GM19351 (cell line): ENCODE data around the gene CD28.
"Not testable (repeated sequence)": the region's sequence is repeated elsewhere in the genome, so short reads cannot be mapped to it uniquely, and the experiment has no call there.

Source experiments
- ATAC-seq: cut with Tn5 transposase; IDR thresholded peaks from one replicate; pipeline ENCODE4 v1.9.1; 2021; ENCODE audit warnings: mild to moderate bottlenecking, moderate library complexity; ENCODE audit not compliant: unreplicated experiment

Gene CD28

DNA sequence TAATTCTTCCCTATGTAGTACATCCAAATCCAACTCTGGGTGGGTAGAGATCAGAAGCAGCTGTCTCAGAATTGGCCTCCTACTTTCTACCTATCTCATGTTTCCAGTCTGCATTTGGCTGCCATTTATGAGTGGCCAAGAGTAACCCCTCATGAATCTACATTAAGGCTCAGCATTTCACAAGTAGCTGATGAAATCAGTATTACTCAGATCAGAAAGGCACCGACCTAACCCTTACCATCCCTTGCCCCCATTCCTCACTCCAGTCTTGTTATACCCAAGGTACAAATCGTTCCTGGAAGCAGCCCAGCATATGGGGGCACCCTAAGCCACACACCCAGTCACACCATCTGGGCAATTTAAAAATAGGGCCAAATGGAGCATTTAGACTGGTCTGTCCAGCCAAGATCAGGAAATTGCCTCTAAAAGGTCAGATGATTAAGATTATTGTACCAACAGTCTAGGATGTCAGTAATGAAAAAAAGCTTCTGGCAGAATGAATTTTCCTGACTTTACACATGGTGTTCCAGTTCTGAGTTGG is 37.1 kb downstream of the CD28 start:
- no peak for ATAC-seq

DNA sequence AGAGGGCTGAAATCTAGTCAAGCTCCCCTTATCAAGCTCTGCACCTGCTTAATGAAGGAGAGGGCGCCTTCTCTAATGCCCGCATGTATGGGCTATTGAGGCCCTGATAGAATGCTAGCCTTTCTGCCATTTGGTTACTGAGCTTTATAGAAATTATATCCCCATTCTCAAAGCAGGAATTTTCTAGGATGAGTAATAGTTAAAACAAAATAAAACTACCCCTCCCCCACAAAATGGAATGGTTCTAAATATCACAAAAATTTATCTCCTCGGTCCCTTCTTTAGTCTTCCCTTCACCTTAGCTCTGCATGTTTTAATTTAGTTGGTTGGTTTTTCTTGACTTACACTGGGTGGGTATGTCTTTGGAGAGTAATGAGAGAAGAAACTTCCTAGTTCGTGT is 37.7 kb downstream of the CD28 start:
- no peak for ATAC-seq

- no peak for ATAC-seq
Observed at GRCh38 chr2:203745267-203745666, 38.8 kb downstream of the CD28 start.

- ATAC-seq = no peak
Observed at GRCh38 chr2:203748331-203749126, 42.1 kb downstream of the CD28 start.

DNA sequence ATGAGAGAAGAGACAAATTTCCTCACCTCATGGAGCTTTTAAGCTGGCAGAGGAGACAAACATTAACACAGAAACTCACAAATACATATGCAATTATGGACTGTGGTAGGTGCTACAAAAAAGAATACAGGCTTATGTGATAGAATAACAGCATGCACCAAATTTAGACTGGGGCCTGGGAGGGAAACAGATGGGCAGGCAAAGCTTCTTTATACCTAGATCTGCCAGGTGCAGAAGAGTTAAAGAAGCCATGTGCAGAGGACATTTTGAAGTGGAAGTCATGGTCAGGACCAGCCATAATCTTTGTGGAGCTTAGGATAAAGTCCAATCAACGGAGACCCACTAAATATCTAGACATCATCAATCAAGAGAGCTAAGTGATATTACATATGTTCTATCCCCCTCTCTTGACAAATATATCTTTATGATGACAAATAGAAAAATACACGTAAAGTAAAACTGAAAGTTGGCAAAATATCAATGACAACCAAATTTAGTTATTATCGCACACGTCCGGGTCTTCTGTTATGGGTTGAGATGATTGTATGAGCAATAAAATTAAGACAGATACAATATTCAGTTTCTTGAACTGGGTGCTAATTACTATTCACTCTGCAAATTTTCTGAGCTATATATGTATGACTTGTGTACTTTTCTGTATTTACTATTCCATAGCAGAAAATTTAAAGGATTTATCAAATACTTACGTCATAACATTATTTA is 44.1 kb downstream of the CD28 start:
- ATAC-seq = no peak

- ATAC-seq = no peak
Observed at GRCh38 chr2:203751685-203752271, 45.3 kb downstream of the CD28 start.

DNA sequence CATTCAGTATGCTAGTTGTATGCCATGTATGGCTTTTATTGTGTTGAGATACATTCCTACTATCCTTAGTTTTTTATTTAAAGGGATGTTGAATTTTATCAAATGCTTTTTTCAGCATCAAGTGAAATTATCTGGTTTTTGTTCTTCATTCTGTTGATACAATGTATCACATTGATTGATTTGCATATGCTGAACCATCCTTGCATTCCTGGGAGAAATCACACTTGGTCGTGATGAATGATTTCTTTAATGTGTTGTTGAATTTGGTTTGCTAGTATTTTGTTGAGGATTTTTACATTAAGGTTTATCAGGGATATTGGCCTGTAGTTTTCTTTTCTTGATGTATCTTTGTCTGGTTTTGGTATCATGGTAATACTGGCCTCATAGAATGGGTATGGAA is 49.7 kb downstream of the CD28 start:
- ATAC-seq = no peak

GRCh38 chr2:203758841-203759689 is 52.6 kb downstream of the CD28 start:
- no peak for ATAC-seq

DNA sequence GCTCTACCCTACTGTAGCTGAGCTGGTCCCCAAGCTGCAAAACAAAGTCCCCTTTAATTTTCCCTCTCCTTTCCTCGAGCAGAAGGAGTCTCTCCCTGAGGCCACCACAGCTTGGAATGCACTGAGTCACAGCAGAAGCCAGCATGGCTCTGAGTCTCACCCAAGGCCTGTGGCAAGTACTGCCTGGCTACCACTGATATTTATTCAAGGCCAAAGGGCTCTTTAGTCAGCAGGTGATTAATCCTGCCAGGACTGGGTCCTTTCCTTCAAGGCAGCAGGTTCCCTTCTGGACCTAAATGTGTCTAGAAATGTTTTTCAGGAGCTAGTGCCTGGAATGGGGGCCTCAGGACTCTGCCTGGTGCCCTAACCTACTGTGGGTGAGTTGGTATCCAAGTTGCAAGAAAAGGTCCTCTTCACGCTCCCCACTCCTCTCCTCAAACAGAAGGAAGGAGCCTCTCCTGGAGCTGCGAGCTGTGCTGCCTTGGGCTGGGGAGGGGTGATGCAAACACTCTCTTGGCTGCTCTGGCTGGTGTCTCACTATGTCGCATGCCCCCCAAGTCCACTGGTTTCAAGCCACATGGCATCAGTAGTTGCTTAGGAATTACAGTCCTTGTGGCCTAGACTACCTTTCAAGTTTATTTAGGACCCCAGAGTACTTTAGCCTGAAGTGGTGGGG is 53.4 kb downstream of the CD28 start:
- ATAC-seq = no peak

GRCh38 chr2:203761121-203761520 is 54.7 kb downstream of the CD28 start:
- ATAC-seq = no peak

DNA sequence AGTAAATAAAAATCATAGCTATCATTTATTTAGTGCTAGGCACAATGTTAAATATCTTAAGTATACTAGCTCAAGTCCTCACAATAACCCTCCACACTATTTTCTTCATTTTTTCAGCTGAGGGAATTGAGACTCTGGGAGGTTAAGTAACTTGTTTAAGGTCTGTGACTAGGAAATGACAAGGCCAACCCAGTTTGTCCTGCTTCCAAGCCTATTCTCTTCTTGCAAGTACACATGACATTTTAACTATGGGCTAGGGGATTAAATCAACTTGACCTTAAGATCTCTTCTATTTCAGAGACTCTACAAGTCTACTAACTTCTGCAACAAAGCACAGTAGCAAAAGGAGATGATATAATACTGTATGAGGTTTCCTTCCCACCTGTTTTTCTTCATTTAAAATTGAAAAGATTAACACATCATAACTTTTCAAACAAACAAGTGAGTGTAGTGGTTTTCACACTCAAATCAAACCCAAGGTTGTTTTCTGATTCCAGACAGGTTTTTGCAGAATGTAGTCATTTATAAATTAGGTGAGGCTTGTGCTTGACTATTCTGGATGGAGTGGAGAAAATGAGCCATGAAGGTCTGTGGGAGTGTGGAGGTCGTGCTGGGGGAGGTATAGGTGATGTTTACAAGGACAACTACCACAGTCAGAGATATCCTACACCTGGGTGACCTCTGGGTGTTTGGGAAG is 57.0 kb downstream of the CD28 start:
- ATAC-seq = no peak

DNA sequence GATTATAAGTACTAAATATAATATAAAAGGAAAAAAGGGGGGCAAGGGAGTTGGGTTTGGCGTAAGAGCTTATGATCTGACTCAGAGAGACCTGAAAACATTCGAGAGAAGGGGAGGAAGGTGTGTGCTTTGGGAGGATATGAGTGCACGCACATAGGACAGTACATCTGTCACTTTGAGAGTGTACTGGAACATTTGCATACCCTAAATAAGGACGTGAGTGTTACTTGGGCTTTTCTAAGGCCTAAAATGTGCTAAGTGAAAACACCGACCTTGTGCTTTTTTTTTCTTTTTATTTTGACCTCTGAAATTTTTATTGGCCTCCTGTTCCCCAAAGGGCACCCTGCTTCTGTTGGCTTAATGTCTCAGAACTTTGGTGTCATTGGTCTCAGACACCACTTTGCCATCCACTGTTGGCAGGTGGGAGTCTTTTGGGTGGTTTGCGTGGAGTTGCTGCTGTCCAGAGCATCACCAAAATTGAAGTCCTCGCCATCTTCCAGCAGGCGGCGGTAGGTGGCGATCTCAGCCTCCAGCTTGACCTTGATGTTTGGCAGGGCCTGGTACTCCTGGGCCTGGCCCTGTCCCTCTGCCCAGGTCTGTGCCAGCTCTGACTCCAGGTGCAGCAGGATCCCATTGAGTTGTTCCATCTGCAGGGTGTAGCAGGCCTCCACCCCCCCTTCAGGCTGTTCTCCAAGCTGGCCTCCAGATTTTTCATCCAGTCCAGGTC is 57.7 kb downstream of the CD28 start:
- peak; percentile 96 for ATAC-seq

- no peak for ATAC-seq
Observed at GRCh38 chr2:203772456-203773165, 66.2 kb downstream of the CD28 start.

GRCh38 chr2:203774760-203775159 is 68.3 kb downstream of the CD28 start:
- no peak for ATAC-seq

- no peak for ATAC-seq
Observed at GRCh38 chr2:203775684-203776083, 69.2 kb downstream of the CD28 start.

DNA sequence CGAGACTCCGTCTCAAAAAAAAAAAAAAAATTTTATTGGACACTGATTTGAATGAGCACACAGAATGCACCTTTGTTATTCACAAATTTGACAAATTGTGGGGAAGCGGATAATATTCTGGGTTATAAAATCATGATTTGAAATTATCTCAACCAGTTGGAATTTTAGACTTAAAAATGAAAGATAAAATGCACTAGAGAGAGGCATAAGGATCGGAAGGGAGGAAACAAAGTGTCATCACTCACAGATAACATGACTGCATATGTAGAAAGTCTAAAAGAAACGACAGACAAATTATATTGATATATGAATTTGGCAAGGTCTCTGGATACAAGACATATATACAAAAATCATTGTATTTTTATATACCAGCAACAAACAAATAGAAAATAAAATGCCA is 70.6 kb downstream of the CD28 start:
- ATAC-seq = no peak

DNA sequence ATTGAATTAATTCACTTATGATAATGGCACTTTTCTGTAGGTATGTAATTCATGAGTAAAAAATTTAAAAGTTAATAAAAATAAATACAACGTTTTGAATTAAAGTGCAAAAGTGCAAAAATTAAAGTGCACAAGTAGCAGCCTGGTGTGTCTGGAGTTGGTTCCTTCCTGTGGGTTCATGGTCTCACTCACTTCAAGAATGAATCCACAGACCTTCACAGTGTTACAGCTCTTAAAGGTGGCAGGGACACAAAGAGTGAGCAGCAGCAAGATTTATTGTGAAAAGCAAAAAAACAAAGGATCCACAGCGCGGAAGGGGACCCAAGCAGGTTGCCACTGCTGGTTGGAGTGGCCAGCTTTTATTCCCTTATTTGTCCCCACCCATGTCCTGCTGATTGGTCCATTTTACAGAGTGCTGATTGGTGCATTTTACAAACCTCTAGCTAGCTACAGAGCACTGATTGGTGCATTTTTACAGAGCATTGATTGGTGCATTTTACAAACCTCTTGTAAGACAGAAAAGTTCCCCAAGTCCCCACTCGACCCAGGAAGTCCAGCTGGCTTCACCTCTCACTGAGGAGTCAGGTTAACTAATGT is 73.1 kb downstream of the CD28 start:
- ATAC-seq = not testable (repeated sequence)

DNA sequence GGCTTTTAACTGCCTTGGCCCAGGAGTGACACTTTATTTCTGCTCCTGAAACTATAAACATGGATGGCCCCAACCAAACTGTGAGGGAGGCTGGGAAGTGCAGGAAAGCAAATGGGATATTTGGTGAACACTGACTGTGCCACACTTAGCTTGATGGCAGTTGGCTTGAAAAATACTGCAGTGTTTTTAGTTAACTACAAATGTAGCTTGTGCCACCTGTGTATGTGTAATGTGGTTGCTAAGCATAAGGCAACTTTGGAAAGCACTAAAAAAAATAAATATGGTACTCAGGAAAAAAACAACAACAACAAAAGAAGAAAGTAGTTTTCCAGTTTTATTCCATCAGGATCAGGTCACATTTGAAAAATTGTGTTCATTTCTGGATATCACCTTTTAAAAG is 73.8 kb downstream of the CD28 start:
- ATAC-seq = no peak
